GM12878 (cell line): ENCODE results near the gene NUP214. TPM values are rescaled to one million over a fixed set of nuclear protein-coding genes. Genes with fewer than 3 reads are reported as not detected.

Source experiments
- ATF2 ChIP-seq: IDR thresholded peaks from 2 replicates; pipeline ENCODE4 v1.6.1; 2012; ENCODE audit warnings: low read length, inconsistent platforms
- ATF3 ChIP-seq: IDR thresholded peaks from 2 replicates; pipeline ENCODE4 v1.6.1; 2011; ENCODE audit warnings: low read depth, mild to moderate bottlenecking, low read length, moderate library complexity, borderline replicate concordance; ENCODE audit errors: extremely low read depth
- CBFB ChIP-seq: IDR thresholded peaks from 2 replicates; pipeline ENCODE4 v1.6.1; 2016; ENCODE audit warnings: antibody characterized with exemption, low read depth
- CHD1 ChIP-seq: IDR thresholded peaks from 2 replicates; pipeline ENCODE4 v1.6.1; 2012; ENCODE audit warnings: low read depth, low read length, improper control_type of control experiment
- CHD4 ChIP-seq: fragments of 200-600 bp; sonication (generic); IDR thresholded peaks from 2 replicates; pipeline ENCODE4 v1.6.1; 2016; ENCODE audit warnings: mild to moderate bottlenecking
- FOS ChIP-seq: IDR thresholded peaks from 3 replicates; pipeline ENCODE4 v1.6.1; 2011; ENCODE audit warnings: borderline replicate concordance; ENCODE audit not compliant: insufficient read length; ENCODE audit errors: extremely low read depth
- HDAC2 ChIP-seq: fragments of 200-600 bp; sonication (generic); IDR thresholded peaks from 2 replicates; pipeline ENCODE4 v1.6.1; 2017
- HDGF ChIP-seq: fragments of 450-650 bp; IDR thresholded peaks from 2 replicates; pipeline ENCODE4 v1.6.1; 2016; ENCODE audit warnings: antibody characterized with exemption
- KLF5 ChIP-seq: fragments of 450-650 bp; IDR thresholded peaks from 2 replicates; pipeline ENCODE4 v1.6.1; 2014; ENCODE audit warnings: mild to moderate bottlenecking; ENCODE audit not compliant: partially characterized antibody
- LARP7 ChIP-seq: fragments of 450-650 bp; IDR thresholded peaks from 2 replicates; pipeline ENCODE4 v1.6.1; 2017; ENCODE audit warnings: mild to moderate bottlenecking
- MEF2A ChIP-seq: IDR thresholded peaks from 2 replicates; pipeline ENCODE4 v1.6.1; 2011; ENCODE audit warnings: low read depth, mild to moderate bottlenecking, low read length, moderate library complexity; ENCODE audit not compliant: insufficient read depth
- MLLT1 ChIP-seq: fragments of 450-650 bp; IDR thresholded peaks from 2 replicates; pipeline ENCODE4 v1.6.1; 2016; ENCODE audit warnings: mild to moderate bottlenecking
- MTA3 ChIP-seq: IDR thresholded peaks from 2 replicates; pipeline ENCODE4 v1.6.1; 2012; ENCODE audit warnings: low read length, inconsistent platforms, borderline replicate concordance
- NFIC ChIP-seq: IDR thresholded peaks from 2 replicates; pipeline ENCODE4 v1.6.1; 2012; ENCODE audit warnings: low read depth, mild to moderate bottlenecking, inconsistent platforms, low read length, moderate library complexity
- POLR2A ChIP-seq: IDR thresholded peaks from 2 replicates; pipeline ENCODE4 v1.6.1; 2011; ENCODE audit warnings: low read depth, mild to moderate bottlenecking, low read length
- POU2F2 ChIP-seq: IDR thresholded peaks from 3 replicates; pipeline ENCODE4 v1.6.1; 2011; ENCODE audit warnings: low read depth, mild to moderate bottlenecking, low read length, borderline replicate concordance
- RCOR1 ChIP-seq: conservative IDR thresholded peaks from 2 replicates; pipeline ENCODE4 v1.6.1; 2012; ENCODE audit warnings: low read depth, low read length, improper control_type of control experiment
- RFX5 ChIP-seq: IDR thresholded peaks from 2 replicates; pipeline ENCODE4 v1.6.1; 2011; ENCODE audit warnings: low read depth, low read length, improper control_type of control experiment
- SKIL ChIP-seq: fragments of 450-650 bp; IDR thresholded peaks from 2 replicates; pipeline ENCODE4 v1.6.1; 2017; ENCODE audit warnings: mild to moderate bottlenecking, low read depth, inconsistent platforms; ENCODE audit not compliant: poor library complexity, severe bottlenecking
- USF1 ChIP-seq: IDR thresholded peaks from 2 replicates; pipeline ENCODE4 v1.6.1; 2011; ENCODE audit warnings: borderline replicate concordance, low read depth, mild to moderate bottlenecking, moderate library complexity, mixed read lengths, low read length; ENCODE audit not compliant: insufficient read depth; ENCODE audit errors: extremely low read length
- YBX1 ChIP-seq: fragments of 450-650 bp; IDR thresholded peaks from 2 replicates; pipeline ENCODE4 v1.6.1; 2016; ENCODE audit warnings: antibody characterized with exemption
- ZNF592 ChIP-seq: fragments of 450-650 bp; IDR thresholded peaks from 2 replicates; pipeline ENCODE4 v1.6.1; 2017; ENCODE audit warnings: mild to moderate bottlenecking, moderate library complexity
- polyA plus RNA-seq, 11 experiments: library from polyadenylated mRNA; depleted of rRNA in 4 of 11; unstranded in 6 of 11; stranded (reverse) in 5 of 11; fragments of >200 nt; fragmentation: Nextera tagmentation in 4 of 11; fragmentation: Illumina TruSeq in 1 of 11; extraction: Ambion mirVana in 4 of 11; extraction: Trizol in 1 of 11; gene quantifications; 1 replicate in 1 of 11; 2 replicates in 10 of 11; pipeline versions ENCODE4 v1.2.1 to v1.2.3, GENCODE V29; 2011 to 2016; ENCODE audit warnings: inconsistent platforms in 2 of 11, missing spikeins in 2 of 11, low read depth in 1 of 11
- total RNA-seq, 4 experiments: library from RNA; depleted of rRNA in 3 of 4; stranded (reverse); fragments of >200 nt in 3 of 4; fragmentation: Illumina TruSeq in 1 of 4; extraction: Trizol in 1 of 4; gene quantifications; 2 replicates each; pipeline versions ENCODE4 v1.2.1 to v1.2.3, GENCODE V29; 2013 to 2021

The NUP214 gene
- total and polyA plus RNA-seq, 10 of the 15 experiments (the other 5 are each of a cell fraction or from before 2014, with no cell fraction given) = 11.7 to 53.8 (median 17.6) TPM

- TF ChIP-seq RFX5 (no peak), CHD4 (no peak), ATF2 (no peak), HDGF (no peak; the same call in 1 of the 2 replicates), HDAC2 (no peak), CBFB (0 out of 2 replicates have a peak, but pooled peaks have one; percentile 27), ATF3 (no peak), ZNF592 (no peak), LARP7 (no peak), POU2F2 (peak; percentile 74; the same call in 2 of the 3 replicates), MTA3 (0 out of 2 replicates have a peak, but pooled peaks have one; percentile 69), FOS (no peak), NFIC (no peak), MEF2A (no peak), KLF5 (no peak), SKIL (no peak), YBX1 (no peak), RCOR1 (no peak), MLLT1 (0 out of 2 replicates have a peak, but pooled peaks have one; percentile 6), USF1 (no peak), CHD1 (no peak), POLR2A (peak; percentile 86)
Measured at GRCh38 chr9:131237931-131238401, 112.6 kb downstream of the NUP214 start (continued).
